Activated CD4-positive, alpha-beta T cell treated with anti-CD3 and anti-CD28 coated beads, Interleukin-2, amount 10 ng/mL, durations not matched to agents 7 days and 5 days (primary cell): ENCODE data around the gene MAPT. TPM values are rescaled to one million over a fixed set of nuclear protein-coding genes. Genes with fewer than 3 reads are reported as not detected.

Experiments
- CTCF ChIA-PET: fragments of 350-600 bp; sonication (Branson Sonifier 250); formaldehyde crosslinking; loops from one replicate; lab custom pipeline; 2021; ENCODE audit warnings: antibody characterized with exemption; lab: Charles Lee
- POLR2A ChIA-PET: fragments of 350-600 bp; sonication (Branson Sonifier 250); formaldehyde crosslinking; loops from one replicate; lab custom pipeline; 2021; ENCODE audit warnings: antibody characterized with exemption; lab: Charles Lee
- DNase-seq: peaks from one replicate; pipeline ENCODE4 v3.0.0-alpha.2; 2020
- H3K27ac Mint-ChIP-seq: one replicate; pipeline ENCODE4 v1.8.0; 2021; ENCODE audit warnings: mild to moderate bottlenecking, moderate library complexity, mixed read lengths
- H3K27me3 Mint-ChIP-seq: one replicate; pipeline ENCODE4 v1.8.0; 2021; ENCODE audit warnings: mixed read lengths
- H3K36me3 Mint-ChIP-seq: one replicate; pipeline ENCODE4 v1.8.0; 2021; ENCODE audit warnings: low read depth, mixed read lengths
- H3K4me1 Mint-ChIP-seq: one replicate; pipeline ENCODE4 v1.8.0; 2021; ENCODE audit warnings: mixed read lengths
- H3K4me3 Mint-ChIP-seq: one replicate; pipeline ENCODE4 v1.8.0; 2021; ENCODE audit warnings: mild to moderate bottlenecking, moderate library complexity, mixed read lengths
- H3K9me3 Mint-ChIP-seq: one replicate; pipeline ENCODE4 v1.8.0; 2021; ENCODE audit warnings: mixed read lengths
- total RNA-seq, 2 experiments: library from RNA; stranded (reverse); gene quantifications; one replicate each; pipeline ENCODE4 v1.2.3, GENCODE V29; 2021

MAPT gene
- total RNA-seq, 2 experiments from 2014 or later: 0.12 to 0.46 TPM

DNA sequence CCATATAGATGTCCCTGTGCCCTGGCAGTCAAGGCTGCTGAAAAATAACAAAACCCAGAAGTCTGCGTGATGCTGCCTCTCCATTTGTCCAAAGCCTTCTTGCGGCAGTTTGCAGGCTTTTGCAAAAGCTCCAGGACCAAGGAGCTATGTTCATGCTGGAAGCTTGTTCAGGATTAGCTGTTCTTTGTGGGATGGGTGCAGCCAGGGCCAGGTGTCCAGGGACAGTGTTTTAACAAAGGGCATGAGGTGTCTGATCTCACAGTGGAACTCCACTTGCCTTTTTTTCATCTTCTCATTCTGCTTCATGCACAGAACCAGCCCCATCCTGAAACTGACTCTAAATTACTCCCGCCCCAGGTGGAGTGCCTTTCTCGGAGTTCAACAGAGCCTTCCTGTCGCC lies 73.0 kb downstream of the MAPT start:
- ChIA-PET CTCF (no interaction called here), POLR2A (no interaction called here)
- no peaks in the 10 kb centered on the region for H3K36me3 Mint-ChIP-seq
- DNase-seq: no peak
- H3K27ac Mint-ChIP-seq: no peak overlapping the region
- no peak overlapping the region for H3K4me3 Mint-ChIP-seq
- peaks cover 2% of the 10 kb centered on the region for H3K9me3 Mint-ChIP-seq
- no peaks in the 10 kb centered on the region for H3K4me1 Mint-ChIP-seq
- peaks cover 17% of the 10 kb centered on the region for H3K27me3 Mint-ChIP-seq

DNA sequence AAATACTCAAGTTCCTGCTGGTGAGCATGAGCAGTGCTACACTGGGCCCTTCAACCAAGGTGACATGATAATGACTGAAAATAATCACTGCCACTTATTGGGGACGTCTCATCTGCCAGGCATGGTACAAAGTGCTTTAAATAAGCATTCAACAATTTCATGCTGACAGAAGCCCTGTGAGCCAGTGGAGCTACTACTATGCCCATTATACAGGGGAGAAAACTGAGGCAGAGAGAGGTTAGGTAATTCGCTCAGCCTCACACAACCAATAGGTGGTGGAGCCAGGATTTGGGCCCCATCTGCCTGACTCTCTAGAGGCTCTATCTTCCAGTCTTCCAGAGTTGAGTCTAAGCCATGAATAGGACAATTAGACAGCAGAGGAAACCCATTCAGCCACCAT lies 74.4 kb downstream of the MAPT start:
- CTCF ChIA-PET: interaction anchor here (0.6 kb wide), 1 partner anchor 31 kb away, joined by 3 read pairs; no protein-coding TSS in a partner anchor

DNA sequence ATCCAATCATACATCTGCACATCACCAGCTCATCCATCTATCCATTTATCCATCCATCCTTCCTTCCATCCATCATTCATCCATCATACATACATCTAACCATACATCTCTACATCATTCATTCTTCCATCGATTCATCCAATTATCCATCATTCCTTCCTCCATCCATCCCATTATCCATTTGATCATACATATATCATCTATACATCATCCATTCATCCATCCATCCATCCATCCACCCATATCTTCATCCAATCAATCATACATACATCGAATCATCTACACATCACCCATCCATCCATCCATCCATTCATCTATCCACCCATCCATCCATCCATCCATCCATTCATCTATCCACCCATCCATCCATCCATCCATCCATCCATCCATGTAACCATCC lies 75.4 kb downstream of the MAPT start:
- no peaks in the 10 kb centered on the region for H3K36me3 Mint-ChIP-seq
- H3K27ac Mint-ChIP-seq: no peak overlapping the region
- no peak for DNase-seq
- H3K4me3 Mint-ChIP-seq: no peak overlapping the region
- H3K9me3 Mint-ChIP-seq: peaks cover 4% of the 10 kb centered on the region
- peaks cover 17% of the 10 kb centered on the region for H3K27me3 Mint-ChIP-seq
- ChIA-PET CTCF (no interaction called here), POLR2A (no interaction called here)
- no peaks in the 10 kb centered on the region for H3K4me1 Mint-ChIP-seq

More for the DNA sequence above, 74.4 kb downstream of the MAPT start:
- no peak overlapping the region for H3K27ac Mint-ChIP-seq
- POLR2A ChIA-PET: no interaction called here
- no peaks in the 10 kb centered on the region for H3K36me3 Mint-ChIP-seq
- no peak overlapping the region for H3K4me3 Mint-ChIP-seq
- peaks cover 17% of the 10 kb centered on the region for H3K27me3 Mint-ChIP-seq
- no peaks in the 10 kb centered on the region for H3K4me1 Mint-ChIP-seq
- H3K9me3 Mint-ChIP-seq: peaks cover 4% of the 10 kb centered on the region
- no peak for DNase-seq

DNA sequence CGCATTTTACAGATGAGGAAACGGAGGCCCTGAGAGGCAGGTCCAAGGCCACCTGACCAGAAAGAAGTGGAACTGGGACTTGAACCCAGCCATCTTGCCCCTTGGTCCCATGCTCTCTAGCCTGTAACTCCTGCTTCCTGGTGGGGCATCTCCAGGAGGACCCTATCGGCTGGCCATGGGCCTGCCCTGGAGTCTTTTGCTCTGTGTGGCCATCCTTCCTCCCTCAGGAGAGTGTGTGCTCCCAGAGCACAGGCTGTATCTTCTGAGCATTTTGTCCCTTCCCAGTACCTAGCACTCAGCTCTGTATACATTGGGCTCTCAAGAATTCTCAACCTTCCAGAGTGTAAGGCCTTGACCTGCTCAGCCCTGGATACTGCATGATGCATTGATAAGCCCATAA lies 76.3 kb downstream of the MAPT start:
- Mint-ChIP-seq H3K27ac (no peak overlapping the region), H3K36me3 (no peaks in the 10 kb centered on the region), H3K4me1 (no peaks in the 10 kb centered on the region), H3K9me3 (peaks cover 4% of the 10 kb centered on the region), H3K27me3 (peaks cover 17% of the 10 kb centered on the region), H3K4me3 (no peak overlapping the region)
- POLR2A ChIA-PET: no interaction called here
- CTCF ChIA-PET: no interaction called here
- DNase-seq: no peak

DNA sequence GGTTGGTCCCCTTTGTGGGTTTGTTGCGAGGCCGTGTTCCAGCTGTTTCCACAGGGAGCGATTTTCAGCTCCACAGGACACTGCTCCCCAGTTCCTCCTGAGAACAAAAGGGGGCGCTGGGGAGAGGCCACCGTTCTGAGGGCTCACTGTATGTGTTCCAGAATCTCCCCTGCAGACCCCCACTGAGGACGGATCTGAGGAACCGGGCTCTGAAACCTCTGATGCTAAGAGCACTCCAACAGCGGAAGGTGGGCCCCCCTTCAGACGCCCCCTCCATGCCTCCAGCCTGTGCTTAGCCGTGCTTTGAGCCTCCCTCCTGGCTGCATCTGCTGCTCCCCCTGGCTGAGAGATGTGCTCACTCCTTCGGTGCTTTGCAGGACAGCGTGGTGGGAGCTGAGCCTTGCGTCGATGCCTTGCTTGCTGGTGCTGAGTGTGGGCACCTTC lies 77.4 kb downstream of the MAPT start:
- DNase-seq: no peak
- peaks cover 13% of the 10 kb centered on the region for H3K27me3 Mint-ChIP-seq
- H3K4me3 Mint-ChIP-seq: no peak overlapping the region
- H3K9me3 Mint-ChIP-seq: peaks cover 4% of the 10 kb centered on the region
- H3K27ac Mint-ChIP-seq: no peak overlapping the region
- ChIA-PET POLR2A (no interaction called here), CTCF (no interaction called here)
- H3K4me1 Mint-ChIP-seq: no peaks in the 10 kb centered on the region
- no peaks in the 10 kb centered on the region for H3K36me3 Mint-ChIP-seq

DNA sequence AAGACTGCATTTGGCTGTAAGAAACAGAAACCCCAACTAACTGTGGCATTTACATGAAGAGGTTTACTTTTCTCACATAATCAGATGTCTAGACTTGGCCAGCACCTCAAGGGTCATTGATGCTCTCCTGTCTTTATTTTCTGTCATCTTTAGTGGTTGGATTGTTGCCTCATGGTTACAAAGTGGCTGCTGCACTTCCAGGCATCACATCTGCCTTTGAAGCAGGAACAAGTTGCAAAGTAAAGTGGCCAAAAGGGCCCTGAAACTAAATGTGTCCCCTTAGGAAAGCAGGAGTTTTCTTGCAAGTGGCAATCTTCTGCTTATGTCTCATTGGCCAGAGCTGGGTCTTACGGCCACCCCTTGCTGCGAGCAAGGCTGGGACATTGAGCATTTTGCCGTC lies 78.2 kb downstream of the MAPT start:
- H3K27me3 Mint-ChIP-seq: peaks cover 7% of the 10 kb centered on the region
- no peak for DNase-seq
- no peaks in the 10 kb centered on the region for H3K4me1 Mint-ChIP-seq
- H3K36me3 Mint-ChIP-seq: no peaks in the 10 kb centered on the region
- peaks cover 4% of the 10 kb centered on the region for H3K9me3 Mint-ChIP-seq
- ChIA-PET CTCF (no interaction called here), POLR2A (no interaction called here)
- H3K4me3 Mint-ChIP-seq: no peak overlapping the region
- H3K27ac Mint-ChIP-seq: no peak overlapping the region

DNA sequence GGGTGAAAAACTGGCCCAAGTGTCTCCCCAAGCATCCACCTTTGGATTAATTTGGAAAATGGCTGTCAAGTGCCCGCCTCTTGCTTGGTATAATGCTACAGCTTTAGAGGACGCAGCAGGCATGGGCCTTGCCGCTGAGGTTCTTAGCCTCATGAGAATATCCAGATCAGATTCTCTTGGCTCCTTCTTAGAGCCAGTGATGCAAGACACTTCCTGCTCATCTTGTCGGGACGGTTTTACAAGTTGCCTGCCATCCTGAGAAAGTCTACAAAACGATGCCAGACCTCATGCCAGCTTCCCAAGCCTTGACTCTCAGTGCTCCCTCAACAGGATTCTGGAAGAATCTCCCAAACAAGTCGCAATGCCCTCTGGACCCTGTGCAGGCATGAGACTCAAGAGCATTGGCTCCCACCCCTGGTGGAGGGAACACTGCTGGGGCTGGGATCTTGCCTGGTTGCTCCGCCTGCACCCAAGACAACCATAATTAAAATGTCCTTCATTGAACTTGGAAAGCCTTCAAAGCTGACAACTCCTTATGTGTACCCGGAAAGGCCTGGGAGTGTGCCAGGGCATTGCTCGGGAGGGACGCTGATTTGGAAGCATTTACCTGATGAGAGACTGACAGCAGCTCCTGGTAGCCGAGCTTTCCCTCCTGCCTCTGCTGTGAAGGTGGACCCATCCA lies 78.9 kb downstream of the MAPT start:
- no peaks in the 10 kb centered on the region for H3K36me3 Mint-ChIP-seq
- no peak overlapping the region for H3K4me3 Mint-ChIP-seq
- no peak for DNase-seq
- H3K27ac Mint-ChIP-seq: no peak overlapping the region
- H3K4me1 Mint-ChIP-seq: no peaks in the 10 kb centered on the region
- H3K27me3 Mint-ChIP-seq: peaks cover 4% of the 10 kb centered on the region
- peaks cover 4% of the 10 kb centered on the region for H3K9me3 Mint-ChIP-seq
- CTCF ChIA-PET: interaction anchor here (0.7 kb wide), 1 partner anchor 787 kb away, joined by 5 read pairs; no protein-coding TSS in a partner anchor
- POLR2A ChIA-PET: no interaction called here

DNA sequence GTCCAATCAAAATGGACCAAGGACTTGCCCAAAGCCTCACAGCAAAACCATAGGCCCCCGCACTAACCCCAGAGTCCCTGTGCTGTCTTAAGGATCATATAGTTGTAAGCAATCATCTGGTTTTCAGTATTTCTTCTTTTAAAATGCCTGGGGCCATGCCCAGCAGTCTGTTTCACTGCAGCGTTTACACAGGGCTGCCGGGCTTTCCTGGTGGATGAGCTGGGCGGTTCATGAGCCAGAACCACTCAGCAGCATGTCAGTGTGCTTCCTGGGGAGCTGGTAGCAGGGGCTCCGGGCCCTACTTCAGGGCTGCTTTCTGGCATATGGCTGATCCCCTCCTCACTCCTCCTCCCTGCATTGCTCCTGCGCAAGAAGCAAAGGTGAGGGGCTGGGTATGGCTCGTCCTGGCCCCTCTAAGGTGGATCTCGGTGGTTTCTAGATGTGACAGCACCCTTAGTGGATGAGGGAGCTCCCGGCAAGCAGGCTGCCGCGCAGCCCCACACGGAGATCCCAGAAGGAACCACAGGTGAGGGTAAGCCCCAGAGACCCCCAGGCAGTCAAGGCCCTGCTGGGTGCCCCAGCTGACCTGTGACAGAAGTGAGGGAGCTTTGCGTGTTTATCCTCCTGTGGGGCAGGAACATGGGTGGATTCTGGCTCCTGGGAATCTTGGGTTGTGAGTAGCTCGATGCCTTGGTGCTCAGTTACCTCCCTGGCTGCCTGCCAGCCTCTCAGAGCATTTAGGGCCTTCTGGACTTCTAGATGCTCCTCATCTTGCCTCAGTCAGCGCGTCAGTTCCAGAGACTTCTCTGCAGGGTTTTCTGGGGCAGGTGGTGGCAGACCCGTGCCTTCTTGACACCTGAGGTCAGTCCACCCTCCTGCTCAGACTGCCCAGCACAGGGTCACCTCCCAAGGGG lies 79.8 kb downstream of the MAPT start:
- H3K36me3 Mint-ChIP-seq: no peaks in the 10 kb centered on the region
- no peak overlapping the region for H3K4me3 Mint-ChIP-seq
- no peaks in the 10 kb centered on the region for H3K4me1 Mint-ChIP-seq
- no peak overlapping the region for H3K27ac Mint-ChIP-seq
- peaks cover 4% of the 10 kb centered on the region for H3K9me3 Mint-ChIP-seq
- H3K27me3 Mint-ChIP-seq: peaks cover 4% of the 10 kb centered on the region
- CTCF ChIA-PET: interaction anchor here (0.7 kb wide), 1 partner anchor 786 kb away, joined by 5 read pairs; no protein-coding TSS in a partner anchor
- POLR2A ChIA-PET: no interaction called here
- no peak for DNase-seq

DNA sequence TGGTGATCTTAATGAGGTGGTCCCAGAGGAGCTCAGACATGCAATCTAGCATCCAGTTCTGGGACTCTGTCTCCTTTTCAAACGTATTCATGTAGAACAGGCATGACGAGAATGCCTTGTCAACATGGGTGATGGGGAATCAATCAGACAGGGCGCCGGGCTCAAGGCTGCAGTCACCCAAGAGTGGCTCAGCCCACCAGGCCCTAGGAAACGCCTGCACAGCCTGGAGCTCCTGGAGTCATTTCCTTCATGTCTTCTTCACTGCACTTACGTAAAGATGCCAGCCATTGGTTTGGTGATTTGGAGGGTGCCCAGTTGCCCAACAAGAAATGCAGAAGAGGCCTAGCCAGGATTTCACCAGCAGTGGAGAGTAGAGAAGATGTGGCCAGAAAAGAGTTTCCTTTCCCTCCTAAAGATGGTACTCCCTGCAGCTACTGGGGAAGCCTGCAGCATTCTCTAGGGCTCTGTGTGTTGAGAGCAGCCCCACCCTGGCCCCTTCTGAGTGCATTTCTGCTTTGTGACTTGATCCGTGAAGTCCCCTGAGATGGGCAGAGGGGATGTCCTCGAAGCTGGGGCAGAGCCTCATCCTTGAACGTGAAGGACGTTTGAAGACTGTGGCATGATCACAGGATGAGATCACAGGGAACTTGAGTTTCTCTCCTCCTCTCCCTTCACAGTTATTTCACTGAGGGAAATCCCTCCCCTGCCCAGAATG lies 80.7 kb downstream of the MAPT start:
- ChIA-PET CTCF (no interaction called here), POLR2A (no interaction called here)
- peaks cover 4% of the 10 kb centered on the region for H3K9me3 Mint-ChIP-seq
- no peak overlapping the region for H3K27ac Mint-ChIP-seq
- no peak overlapping the region for H3K4me3 Mint-ChIP-seq
- no peaks in the 10 kb centered on the region for H3K4me1 Mint-ChIP-seq
- H3K36me3 Mint-ChIP-seq: no peaks in the 10 kb centered on the region
- no peak for DNase-seq
- peaks cover 2% of the 10 kb centered on the region for H3K27me3 Mint-ChIP-seq

DNA sequence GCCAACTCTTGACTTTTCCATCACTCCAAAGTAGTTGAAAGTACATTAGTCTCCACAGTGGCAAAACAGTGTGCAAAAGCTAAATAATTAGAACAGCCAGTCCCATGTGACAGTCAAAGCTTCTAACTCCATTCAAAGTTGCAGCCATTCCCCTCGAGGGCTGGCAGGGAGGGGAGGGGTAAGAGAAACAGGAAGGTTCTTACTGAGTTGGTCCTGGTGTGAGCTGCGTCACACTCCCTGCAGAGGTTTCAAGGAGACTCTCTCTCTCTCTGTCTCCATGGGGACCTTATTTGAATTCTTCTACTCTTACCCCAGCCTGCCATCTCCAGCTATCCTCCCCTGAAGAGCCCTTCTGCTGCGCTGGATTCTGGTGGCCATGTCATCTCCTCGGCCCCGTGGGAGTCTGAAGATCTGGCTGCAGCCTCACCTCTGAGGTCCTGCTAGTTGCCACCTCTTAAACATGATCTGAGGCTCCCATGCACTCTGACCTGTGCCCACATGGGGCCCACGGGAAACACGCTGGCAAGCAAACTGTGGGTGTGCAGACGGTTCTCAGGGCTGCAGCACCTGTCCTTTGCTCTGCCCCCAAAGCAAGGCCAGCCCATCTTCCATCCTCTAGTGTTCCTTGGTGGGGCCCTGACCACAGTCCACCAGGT lies 81.4 kb downstream of the MAPT start:
- ChIA-PET CTCF (interaction anchor here (0.6 kb wide), 1 partner anchor 304 kb away, joined by 3 read pairs; no protein-coding TSS in a partner anchor), POLR2A (no interaction called here)
- H3K36me3 Mint-ChIP-seq: no peaks in the 10 kb centered on the region
- no peaks in the 10 kb centered on the region for H3K4me1 Mint-ChIP-seq
- no peak overlapping the region for H3K4me3 Mint-ChIP-seq
- no peak overlapping the region for H3K27ac Mint-ChIP-seq
- no peak for DNase-seq
- H3K27me3 Mint-ChIP-seq: peaks cover 2% of the 10 kb centered on the region
- peaks cover 4% of the 10 kb centered on the region for H3K9me3 Mint-ChIP-seq

DNA sequence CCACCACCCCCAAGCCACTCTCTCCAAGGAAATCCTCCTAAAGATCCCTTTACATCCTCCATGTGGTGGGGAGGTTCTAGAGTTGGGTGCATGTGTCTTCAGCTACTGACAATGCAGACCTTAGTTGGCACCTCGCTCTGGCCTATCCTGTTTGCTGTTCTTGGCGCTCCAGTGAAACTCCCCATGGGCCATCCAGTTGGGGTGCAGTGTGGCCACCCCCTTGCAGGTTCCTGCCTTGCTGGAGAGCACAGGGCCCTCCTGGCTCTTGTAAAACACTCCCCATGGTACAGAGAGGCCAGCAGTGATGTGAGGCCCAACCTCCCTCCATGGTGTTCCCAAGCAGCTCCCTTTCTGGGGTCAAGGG lies 82.0 kb downstream of the MAPT start:
- no peaks in the 10 kb centered on the region for H3K4me1 Mint-ChIP-seq
- H3K36me3 Mint-ChIP-seq: no peaks in the 10 kb centered on the region
- no peak overlapping the region for H3K27ac Mint-ChIP-seq
- POLR2A ChIA-PET: no interaction called here
- H3K27me3 Mint-ChIP-seq: peaks cover 2% of the 10 kb centered on the region
- no peak for DNase-seq
- peaks cover 4% of the 10 kb centered on the region for H3K9me3 Mint-ChIP-seq
- CTCF ChIA-PET: interaction anchor here (0.6 to 0.7 kb wide), 2 partner anchors 22 to 304 kb away, joined by 3 read pairs; no protein-coding TSS in a partner anchor
- no peak overlapping the region for H3K4me3 Mint-ChIP-seq

DNA sequence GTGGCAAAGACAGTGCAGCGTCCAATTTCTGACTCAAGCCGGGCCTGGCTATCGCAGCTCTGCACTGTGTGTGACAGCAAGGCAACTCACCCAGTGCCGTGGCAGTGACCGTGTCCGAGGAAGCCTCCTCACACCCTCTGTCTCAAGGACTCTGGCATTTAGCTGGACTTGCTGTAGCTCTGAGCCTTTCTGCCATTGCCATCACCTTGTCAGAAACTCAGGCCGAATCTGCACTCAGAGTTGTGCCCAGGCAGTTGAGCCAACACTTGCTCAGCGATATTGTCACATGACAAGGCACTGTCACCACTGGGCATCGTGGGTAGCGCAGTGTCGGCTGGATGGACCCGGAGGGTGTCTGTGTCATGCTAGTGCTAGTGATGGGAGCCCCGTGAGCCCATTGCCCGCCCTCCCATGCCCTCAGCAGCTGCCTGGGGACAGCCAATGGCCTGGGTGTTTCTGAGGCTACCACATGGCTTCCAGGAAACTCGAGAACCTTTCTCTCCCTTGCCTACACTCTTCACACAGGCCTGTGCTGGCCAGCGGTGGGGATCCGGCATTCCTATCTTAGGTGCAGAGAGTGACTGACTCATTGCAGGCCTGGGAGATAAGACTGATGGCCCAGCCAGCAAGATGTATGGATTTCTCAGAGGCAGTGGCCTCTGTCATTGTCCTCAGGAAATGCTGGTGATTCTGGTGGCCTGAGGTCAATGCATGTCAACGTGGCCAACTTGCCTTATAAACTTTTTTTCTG lies 82.6 kb downstream of the MAPT start:
- ChIA-PET POLR2A (no interaction called here), CTCF (interaction anchor here (0.7 to 1.2 kb wide), 2 partner anchors 22 to 25 kb away, joined by 3 read pairs; no protein-coding TSS in a partner anchor)
- no peaks in the 10 kb centered on the region for H3K36me3 Mint-ChIP-seq
- H3K9me3 Mint-ChIP-seq: peaks cover 4% of the 10 kb centered on the region
- peaks cover 2% of the 10 kb centered on the region for H3K27me3 Mint-ChIP-seq
- H3K27ac Mint-ChIP-seq: no peak overlapping the region
- no peaks in the 10 kb centered on the region for H3K4me1 Mint-ChIP-seq
- H3K4me3 Mint-ChIP-seq: no peak overlapping the region
- DNase-seq: no peak
